Stimulated activated CD8-positive, alpha-beta memory T cell treated with anti-CD3 and anti-CD28 coated beads, Interleukin-15, amount 100 ng/mL, for 48 hours (primary cell): ENCODE results near the gene FOXRED1.

Experiments used
- DNase-seq, 2 donors: peaks; one replicate each; pipeline ENCODE4 v3.0.0-alpha.2; 2020; ENCODE audit warnings: low read depth in 2 of 2

FOXRED1 gene

DNA sequence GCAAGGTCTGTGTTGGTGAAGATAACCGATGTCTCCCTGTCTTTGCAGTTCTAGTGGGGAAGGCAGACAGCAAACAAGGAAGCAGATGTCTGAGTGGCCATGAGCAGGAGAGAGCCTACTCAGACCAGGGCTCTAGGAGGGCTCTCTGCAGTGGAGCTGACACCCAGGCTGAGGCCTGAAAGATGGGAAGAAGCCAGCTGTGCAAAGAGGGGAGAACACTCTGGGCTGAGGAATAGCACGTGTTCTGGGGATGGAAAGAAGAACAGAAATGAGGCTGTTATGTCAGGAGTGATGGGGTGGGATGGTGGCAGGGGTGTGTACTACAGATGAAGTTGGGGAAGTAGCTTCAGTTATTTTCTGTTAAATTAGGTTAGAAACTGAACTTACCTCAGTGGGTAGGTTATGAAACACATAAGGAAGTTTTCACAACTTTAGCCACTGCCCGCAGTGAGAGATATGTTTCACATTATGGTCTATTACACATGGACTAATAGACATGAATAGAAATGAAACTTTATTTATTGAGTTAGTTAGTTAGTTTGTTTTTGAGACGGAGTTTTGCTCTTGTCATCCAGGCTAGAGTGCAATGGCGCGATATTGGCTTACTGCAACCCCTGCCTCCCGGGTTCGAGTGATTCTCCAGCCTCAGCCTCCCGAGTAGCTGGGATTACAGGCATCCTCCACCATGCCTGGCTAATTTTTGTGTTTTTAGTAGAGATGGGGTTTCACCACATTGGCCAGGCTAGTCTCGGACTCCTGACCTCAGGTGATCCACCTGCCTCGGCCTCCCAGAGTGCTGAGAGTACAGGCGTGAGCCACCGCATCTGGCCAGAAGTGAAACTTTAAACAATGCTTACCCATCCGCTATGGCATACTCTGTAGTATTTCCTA is 42.7 kb downstream of the FOXRED1 start:
- no peak for DNase-seq

DNA sequence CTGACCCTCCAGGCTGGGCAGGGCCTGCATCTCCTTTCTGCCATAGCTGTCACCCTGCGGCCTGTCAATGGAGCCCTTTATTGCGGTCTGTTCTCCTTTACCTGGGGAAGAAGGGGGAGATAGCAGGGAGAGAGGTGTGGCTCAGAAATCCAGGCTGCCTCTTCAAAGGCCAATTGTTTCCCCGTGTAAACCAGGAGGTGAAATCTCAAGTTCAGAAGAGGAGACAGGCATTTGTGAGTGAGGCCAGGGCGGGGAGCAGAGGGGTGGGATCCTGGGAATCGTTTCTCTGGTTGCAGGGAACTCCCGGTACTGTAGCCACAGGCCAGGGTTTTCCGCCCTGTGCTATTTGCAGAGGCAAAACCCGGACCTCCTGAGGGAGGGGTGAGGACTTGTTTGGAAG is 44.0 kb downstream of the FOXRED1 start:
- no peak for DNase-seq

DNA sequence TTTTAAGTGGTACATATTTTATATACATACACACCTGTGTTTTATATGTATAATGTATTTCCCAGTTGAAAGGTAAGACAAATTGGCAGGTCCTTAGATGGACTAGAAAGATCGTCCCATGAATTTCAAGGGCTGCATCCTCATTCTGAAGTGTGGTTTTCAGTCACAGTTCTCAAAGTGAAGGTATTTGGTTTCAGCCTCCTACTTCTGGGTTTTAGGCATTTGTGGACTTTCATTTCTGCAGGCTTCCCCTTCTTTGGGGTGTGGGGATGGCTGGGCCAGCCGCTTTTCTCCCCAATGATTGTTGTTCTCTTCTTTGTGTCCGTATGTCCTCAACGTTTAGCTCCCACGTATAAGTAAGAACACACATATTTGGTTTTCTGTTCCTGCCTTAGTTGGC is 44.9 kb downstream of the FOXRED1 start:
- DNase-seq = no peak

DNA sequence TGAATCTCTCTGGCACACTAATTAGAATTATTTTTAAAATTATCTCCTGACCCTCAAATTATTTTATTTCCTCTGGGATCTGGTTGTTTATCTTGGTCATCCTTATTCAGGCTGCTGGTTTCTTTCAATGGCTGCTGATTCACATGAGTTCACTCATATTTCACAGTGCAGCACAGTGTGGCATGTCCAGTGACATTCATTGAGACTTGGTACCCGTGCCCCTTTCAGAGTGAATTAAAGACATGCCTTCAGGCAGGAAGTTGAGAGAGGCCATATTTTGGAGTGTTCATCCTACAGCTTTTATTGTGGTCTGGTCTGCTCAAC is 48.4 kb downstream of the FOXRED1 start:
- no peak for DNase-seq

DNA sequence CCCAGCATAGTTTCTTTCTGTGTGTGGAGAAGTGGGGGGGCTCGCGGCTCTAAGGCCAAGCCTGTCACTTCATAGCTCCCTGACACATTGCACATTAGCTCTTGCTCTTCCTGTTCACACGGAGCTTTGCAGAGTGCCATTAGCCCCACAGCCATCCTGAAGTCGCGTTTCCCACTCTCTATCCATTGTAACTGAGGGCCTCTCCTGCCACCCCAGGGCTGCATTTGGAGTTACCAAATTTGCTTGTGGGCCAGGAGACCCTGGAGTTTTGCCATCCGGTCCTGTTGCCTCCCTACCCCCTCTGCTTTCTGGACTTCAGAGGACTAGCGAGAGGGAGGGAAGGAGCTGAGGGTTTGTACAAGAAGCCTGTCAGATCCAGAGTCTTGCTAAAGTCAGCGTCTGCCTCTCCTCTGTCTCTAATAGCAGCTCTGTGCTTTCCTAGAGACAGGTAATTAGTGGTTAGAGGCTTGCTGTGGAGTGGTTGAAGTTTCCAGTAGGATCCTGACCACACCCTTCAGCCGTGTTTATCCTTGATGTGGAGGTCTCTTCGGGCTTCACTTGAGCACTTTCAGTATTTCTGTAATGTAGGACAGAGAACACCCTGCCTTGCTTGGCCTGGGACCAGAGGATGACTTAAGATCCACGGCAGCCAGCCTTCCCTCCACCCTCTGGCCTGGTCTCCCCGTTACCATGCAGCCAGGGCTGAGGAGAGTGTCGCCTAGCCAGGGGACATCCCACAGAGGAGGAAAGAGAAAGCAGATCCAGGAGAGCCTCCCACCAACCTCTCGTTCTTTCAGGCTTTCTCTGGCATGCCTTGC is 49.0 kb downstream of the FOXRED1 start:
- no peak for DNase-seq

DNA sequence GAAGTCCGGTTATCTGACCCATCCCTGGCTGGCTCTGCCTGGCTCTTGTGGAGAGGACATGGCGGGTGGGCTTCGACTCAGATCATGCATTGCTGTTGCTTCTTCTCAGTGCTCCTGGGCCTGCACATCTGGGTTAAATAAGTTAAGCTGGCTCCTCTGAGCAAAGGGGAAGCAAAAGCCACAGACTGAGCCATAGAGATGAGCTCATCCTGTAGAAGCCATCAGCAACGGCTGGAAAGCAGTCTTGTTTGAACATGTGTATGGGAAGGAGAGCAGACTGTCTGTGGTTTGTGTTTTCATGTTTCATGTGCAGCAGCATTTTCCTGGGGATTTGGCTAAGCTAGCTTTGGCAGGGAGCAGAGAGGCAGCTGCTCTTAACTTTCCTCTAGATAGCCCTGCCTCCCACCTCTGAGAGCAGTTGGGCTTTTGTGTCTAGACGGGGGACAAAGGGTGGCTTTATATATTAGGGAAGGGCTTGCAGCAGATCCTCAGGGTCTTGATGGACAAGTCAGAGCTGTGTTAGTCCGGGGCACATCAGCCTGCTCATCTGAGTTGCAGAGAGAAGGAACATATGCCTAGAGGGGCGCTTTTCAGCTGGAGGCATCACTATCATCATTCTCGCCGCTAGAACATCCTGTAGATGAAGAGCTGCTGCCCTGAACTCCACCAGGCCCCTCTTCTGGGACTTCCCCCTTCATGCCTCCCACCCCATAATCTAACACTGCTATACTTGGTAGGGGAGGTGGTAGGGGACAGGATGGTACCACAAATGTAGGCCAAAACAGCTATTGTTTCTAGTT is 49.8 kb downstream of the FOXRED1 start:
- no peak for DNase-seq

DNA sequence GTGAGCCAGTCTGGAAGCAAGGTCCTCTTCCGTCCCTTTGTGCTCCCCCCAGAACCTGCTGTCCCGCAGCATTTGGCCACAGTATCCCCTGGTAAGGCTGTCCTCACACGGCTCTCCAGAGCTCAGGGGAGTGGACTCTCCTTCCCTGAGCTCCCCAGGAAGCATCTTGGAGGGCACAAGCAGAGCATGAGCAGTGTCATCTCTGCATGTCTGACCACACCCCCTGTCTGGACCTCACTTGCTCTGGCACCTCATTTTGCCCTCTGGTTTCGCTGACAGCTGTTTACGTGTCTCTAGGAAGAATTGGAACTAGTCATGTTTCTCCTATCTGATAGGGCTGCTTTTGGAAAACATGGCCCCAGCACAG is 50.4 kb downstream of the FOXRED1 start:
- no peak for DNase-seq

DNA sequence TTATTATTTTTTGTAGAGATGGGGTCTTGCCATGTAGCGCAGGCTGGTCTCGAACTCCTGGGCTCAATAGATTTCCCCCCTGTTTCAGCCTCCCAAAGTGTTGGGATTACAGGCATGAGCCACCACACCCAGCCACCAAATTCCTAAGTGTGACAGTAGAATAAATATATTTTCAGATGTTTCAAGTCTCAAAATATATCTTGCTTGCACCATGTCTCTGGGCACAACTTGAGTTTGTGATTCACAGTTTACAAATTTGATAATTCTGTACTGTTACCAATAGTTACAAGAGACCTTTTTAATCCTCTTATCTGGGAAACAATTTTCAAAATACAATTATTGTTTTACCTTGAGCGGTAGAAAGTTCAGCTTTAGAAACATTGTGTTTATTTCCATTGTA is 54.0 kb downstream of the FOXRED1 start:
- DNase-seq = no peak

DNA sequence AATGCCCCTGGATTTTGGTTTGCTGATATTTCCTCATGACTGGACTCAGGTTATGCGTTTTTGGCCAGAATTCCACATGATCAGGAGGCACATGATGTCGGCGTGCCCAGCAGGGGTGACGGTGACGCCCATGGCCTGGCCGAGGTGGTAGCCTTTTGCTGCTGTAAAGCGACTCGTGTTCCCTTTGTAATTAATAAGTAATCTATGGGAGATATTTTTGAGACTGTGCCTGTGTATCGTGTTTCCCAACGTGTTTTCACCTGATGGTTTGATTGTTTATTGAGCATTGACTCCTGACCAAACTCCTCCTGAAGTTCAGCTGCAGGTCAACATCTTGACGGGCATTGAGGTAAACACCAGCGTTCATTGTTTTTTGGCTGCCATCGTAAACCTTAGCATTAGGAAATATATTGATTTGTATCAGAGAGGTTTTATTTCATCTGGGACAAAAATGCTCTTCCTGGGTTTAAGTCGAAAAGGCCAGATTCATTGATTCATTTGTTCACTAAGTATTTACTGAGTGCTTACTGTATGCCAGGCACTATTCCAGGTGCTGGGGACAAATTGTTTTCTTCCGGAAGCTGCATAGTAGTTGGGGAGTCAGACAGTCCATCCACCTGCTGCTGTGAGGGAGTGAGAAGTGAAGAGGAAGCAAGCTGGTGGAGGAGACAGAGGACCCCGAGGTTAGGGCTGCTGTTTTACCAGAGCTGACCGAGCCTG is 58.5 kb downstream of the FOXRED1 start:
- DNase-seq = no peak
